Measurements from ENCODE around the gene ANG.
A peak's percentile ranks its signal among the peaks of the same experiment; 100 is the strongest.

DNA sequence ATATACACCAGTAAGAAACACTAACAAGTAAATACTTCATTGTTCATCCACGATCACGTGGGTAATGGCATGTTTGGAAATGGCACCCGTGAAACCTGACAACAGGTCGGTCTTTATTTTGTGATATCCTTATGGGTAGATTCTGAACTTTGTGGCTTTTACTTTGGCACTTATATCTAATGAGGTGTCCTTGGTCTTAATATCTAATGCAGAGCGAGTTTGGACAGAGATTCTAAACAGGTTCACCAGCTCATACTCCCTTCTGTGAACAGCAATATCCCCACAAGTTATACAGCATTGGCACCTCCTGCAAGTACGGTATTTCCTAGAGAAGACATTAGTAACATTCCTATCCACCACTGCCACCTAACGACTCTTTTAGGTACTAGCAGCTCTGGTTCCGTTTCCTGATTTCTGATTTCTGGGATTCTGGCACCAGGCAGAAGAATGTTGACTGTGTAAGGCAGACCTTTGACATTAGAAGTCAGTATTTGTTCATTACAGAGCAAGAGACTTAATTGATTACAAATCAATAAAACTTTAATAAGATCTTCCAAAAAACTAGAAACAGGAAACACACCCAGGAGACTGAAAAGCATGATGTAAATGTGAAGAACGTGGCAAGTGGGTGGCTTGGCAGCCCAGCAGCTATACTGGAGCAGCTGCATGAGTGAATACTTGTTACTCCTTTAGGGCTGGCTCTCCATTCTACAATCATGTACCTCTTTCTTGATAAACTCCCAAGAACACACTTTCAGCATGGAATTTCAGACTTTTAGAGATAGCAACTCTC, 2.5 kb downstream of the ANG start:
- TF ChIP-seq, protein P1, sequence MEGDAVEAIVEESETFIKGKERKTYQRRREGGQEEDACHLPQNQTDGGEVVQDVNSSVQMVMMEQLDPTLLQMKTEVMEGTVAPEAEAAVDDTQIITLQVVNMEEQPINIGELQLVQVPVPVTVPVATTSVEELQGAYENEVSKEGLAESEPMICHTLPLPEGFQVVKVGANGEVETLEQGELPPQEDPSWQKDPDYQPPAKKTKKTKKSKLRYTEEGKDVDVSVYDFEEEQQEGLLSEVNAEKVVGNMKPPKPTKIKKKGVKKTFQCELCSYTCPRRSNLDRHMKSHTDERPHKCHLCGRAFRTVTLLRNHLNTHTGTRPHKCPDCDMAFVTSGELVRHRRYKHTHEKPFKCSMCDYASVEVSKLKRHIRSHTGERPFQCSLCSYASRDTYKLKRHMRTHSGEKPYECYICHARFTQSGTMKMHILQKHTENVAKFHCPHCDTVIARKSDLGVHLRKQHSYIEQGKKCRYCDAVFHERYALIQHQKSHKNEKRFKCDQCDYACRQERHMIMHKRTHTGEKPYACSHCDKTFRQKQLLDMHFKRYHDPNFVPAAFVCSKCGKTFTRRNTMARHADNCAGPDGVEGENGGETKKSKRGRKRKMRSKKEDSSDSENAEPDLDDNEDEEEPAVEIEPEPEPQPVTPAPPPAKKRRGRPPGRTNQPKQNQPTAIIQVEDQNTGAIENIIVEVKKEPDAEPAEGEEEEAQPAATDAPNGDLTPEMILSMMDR (IDR thresholded peaks at IDR 0.05; ENCODE audit: low read depth, low read length): peak; percentile 92
- no peak for TF ChIP-seq EZH2phosphoT487 (IDR thresholded peaks at IDR 0.05; ENCODE audit: low read depth)
